Endothelial cell of hepatic sinusoid (primary cell): ENCODE measurements around the gene CIBAR2.

Experiments
- in situ Hi-C: cut with HindIII; loops from 2 replicates; pipeline ENCODE4 v1.10.0; 2017; ENCODE audit warnings: low sequenced_read_pairs

CIBAR2 gene

GRCh38 chr16:85112364-85112763, at the start of gene CIBAR2:
CIBAR2 (minus strand) TSS chr16:85112472; CDS start chr16:85112352, 120 bp downstream.
- in situ Hi-C loops, result no loop called here

DNA sequence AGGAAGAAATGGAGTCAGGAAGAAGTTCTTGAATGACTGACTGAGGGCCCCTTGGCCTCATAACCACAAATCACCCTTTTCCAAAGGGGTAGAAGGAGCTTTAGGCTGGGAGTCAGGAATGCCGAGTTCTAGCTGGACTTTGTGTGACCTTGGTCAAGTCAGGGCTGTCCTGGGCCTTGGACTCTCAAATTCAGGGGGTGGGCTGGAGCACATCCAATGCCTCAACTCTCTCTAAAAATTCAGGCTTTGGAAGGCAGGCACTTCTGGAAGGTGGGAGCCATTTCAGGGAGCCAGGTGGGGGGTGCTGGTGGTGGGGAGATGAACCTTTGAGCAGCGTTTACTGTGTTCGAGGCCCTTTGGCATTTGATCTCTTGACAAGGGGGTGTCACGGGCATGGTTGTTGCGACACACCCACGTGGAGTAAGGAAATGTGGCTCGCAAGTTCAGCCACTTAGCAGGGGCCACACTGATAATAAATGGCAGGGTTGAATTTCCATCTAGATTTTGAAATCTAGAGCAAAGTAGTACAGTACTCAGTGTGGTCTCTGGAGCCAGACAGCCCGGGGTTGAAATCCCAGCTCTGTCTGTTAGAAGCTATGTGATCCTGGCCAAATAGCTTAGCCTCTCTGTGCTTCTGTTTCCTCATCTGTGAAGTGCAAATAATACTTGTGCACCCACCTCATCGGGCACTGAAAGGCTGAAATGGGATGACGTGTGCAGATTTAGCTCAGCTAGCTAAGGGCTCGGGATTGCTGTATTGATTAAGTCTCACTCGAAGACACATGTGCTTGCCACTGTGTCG, 47.1 kb upstream of the CIBAR2 start:
- in situ Hi-C loops, result no loop called here

GRCh38 chr16:85158743-85159178, 46.5 kb upstream of the CIBAR2 start:
- in situ Hi-C loops, result no loop called here

DNA sequence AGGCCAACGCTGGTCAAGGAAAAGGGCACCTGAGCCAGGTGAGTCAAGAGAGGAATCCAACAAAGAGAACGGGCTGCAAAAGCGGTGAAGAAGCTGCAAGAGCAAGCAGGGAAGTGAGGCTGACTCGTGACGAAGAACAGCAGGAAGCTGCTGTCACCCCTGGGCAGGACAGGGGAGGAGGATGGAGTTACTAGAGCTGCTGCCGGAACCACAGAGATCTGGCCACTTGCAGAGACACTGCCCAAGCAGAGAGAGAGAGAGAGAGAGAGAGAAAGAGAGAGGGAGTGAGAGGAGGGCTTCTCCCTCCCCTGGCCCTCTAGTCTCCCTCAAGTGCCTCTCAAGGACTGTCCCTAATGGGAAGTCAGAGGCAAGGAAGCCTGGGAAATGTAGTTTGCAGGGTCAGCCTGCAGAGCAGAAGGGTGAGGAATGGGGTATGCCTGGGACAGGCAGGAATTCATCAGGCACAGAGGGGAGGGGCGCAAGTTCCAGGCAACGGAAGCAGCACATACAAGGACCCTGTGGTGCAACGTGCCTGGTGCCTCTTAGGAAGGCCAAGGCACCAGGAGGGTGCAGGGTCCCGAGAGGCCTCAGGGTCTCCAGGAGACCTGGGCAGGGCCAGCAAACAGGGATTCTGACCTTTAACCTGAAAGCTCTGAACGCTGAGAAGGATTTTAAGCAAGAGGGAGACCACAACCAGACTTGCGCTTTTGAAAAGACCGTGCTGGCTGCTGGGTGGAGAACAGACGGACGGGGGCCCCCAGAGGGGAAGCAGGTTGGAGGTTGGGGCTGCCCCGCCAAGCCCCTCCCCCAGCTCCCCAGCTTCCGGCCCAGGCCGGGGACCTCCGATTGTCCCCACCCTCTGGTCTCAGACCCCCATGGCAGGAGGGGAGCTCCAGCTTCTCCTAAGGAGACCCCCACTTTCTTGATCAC, 45.8 kb upstream of the CIBAR2 start:
- in situ Hi-C loops, result no loop called here

GRCh38 chr16:85157372-85157771, 45.1 kb upstream of the CIBAR2 start:
- in situ Hi-C loops, result no loop called here

GRCh38 chr16:85156869-85157268, 44.6 kb upstream of the CIBAR2 start:
- in situ Hi-C loops, result no loop called here

DNA sequence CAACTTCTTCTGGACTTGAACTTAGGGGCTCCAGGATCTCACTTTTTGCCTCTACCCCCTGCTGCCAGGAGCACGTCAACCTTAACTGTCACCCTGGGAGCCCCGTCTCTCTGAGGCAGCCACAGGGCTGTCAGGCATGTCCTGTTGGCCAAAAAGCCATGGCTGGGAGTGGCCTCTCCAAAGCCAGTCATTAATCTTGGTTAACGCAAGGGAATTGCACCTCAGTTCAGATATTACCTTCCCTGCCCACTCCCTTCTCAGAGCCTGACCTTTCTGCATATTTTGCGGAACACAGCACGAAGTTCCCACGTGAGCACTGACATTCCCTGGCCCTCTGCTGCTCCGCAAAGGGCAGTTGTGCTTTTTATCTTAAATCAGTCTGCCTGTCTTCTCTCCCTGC, 44.2 kb upstream of the CIBAR2 start:
- in situ Hi-C loops, result no loop called here

- in situ Hi-C loops, result no loop called here
Measured at GRCh38 chr16:85153656-85154091, 41.4 kb upstream of the CIBAR2 start.

- in situ Hi-C loops, result no loop called here
Measured at GRCh38 chr16:85153046-85153445, 40.8 kb upstream of the CIBAR2 start.

GRCh38 chr16:85152414-85153030, 40.2 kb upstream of the CIBAR2 start:
- in situ Hi-C loops, result no loop called here

- in situ Hi-C loops, result no loop called here
Measured at GRCh38 chr16:85151603-85152413, 39.5 kb upstream of the CIBAR2 start.

DNA sequence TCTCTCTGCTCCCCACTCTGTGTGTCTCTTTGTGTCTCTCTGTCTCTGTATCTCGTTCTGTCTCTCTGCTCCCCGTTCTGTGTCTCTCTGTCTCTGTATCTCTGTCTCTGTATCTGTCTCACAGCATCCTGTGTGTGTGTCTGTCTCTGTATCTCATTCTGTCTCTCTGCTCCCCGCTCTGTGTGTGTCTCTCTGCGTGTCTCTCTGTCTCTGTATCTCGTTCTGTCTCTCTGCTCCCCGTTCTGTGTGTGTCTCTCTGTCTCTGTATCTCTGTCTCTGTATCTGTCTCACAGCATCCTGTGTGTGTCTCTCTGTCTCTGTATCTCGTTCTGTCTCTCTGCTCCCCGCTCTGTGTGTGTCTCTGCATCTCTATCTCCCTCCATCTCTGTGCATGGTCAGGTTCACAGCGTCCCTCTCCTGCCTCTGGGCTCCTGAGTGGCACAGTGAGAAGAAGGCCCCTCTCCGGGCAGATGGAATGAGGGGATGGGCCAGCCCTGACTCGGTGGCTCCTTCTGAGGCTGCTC, 38.9 kb upstream of the CIBAR2 start:
- in situ Hi-C loops, result no loop called here

DNA sequence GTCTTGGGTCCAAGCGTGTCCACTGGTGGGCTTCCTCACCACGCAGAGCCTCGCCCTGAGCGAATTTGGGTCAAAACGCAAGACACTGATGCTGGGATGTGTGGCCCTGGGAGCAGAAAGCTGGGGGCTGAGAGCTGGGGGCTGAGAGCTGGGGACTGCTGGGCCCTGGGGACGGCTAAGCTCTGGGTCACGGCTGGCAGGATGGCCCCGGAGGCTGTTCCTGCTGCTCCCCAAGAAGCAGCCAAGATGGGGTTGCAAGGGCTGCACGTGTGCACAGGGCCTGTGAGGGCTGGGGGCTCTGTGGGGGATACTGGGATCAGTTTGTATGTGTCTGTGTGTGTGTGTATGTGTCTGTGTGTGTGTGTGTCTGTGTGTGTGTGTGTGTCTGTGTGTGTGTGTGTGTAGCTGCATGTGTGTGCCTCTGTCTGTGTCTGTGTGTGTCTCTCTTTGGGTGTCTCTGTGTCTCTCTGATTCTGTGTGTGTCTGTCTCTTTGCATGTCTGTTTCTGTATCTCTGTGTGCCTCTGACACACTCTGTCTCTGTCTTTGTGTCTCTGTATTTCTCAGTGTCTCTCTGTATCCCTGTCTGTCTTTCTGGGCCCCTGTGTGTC, 38.2 kb upstream of the CIBAR2 start:
- in situ Hi-C loops, result no loop called here

DNA sequence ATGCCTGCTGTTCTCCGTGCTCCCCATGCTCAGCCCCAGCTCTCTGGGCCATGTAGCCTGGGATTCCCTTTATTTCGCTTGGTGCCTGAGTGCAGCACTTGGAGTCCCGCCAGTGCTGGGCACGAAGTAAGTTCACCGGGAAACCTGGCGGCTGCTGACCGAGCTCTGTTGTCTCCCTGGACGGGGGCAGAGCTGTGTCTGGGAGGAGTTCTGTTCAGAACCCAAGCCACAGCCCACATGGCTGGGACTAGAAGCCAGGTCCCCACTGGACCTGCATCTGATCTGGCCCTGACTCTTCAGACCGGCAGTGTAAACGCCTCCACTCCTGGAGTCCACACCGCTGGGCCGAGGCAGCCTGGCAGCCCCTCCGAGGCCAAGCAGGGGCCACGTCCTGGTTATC, 37.5 kb upstream of the CIBAR2 start:
- in situ Hi-C loops, result no loop called here

GRCh38 chr16:85148931-85149330, 36.7 kb upstream of the CIBAR2 start:
- in situ Hi-C loops, result no loop called here

DNA sequence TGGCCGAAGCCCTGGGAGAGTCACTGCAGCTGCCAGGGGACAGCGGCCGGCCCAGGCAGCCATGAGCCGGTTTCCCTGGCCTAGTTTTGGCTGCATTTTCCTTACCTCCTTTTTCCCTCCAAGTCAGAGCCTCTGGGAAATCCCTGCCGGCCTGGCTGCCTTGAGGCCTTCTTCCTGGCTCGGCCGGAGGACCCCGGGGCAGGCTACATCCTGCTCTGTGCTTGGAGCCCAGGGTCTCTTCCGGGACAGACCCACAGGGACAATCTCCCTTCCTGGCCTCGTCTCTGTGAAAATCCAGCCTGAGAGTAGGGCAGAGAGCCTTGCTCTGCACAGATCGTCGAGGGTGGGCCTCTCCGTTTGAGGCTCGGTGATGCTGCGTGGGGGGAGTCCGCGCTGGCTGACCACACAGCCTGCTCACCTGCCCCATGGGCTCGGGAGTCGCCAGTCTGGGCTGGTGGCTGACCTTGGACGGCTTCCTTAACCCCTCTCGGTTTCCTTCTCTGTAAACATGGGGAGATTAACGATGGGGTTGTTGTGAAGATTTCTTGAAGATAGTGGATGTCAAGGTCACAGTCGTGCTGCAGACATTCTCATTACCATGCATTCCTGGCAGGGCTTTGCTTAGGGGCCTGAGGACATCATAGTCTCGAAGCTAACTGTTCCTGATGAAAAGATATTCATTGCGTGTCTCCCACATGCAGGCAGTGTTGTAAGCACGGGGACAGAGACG, 34.8 kb upstream of the CIBAR2 start:
- in situ Hi-C loops, result no loop called here

DNA sequence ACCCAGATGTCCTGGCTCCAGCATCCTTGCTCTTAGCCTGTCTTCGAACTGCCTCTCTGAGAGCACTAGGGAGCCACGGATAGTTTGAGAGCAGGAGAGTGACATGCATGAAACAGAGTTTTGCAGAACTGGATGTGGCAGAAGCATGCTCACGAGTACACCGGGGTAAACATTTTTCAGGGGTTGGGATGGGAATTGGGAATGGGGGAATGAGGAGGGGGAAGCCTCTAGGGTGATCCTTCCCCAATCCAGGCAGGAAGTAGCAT, 34.2 kb upstream of the CIBAR2 start:
- in situ Hi-C loops, result no loop called here

DNA sequence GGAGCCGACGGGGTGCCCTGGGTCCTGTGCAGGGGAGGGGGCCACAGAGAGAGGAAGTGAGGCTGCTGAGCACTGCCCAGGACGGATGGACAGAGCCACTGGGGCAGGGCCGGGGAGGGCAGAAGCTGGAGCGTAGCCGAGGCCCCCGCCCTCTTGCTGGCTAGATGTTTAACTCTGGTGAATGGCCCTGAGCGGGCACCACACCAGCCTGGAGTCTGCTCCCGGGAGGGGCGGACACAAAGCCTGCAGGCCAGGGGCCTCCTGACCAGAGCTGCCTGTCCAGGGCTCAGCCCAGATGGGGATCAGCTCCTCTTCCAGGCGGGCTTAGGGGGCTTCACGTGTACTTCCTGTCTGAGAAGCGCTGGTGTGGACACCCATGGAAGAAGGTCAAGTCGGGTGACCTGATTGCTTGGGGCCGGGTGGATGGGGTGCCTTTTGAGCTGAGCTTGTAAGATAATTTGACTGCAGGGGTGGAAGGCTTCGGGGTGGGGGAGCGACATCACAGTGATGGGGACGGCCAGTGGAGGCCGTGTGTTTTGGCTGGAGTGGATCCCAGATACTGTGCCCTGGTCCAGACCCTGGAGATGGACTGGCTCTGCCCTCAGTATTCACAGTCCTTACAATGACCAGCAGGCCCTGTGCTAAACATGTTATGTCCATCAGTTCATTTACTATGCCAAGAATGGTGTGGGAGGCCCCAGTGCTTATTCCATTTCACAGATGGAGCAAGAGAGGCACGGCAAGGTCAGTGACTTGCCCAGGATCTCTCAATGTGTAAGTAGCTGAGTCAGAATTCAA, 33.7 kb upstream of the CIBAR2 start:
- in situ Hi-C loops, result no loop called here

- in situ Hi-C loops, result no loop called here
Measured at GRCh38 chr16:85145188-85145587, 32.9 kb upstream of the CIBAR2 start.
